PFSK-1 (cell line): ENCODE results near the gene KRT12.

ENCODE experiments used
- FOXP2 ChIP-seq: optimal IDR thresholded peaks from 2 replicates; pipeline ENCODE3; 2011; ENCODE audit warnings: borderline replicate concordance, control low read depth, inconsistent platforms; ENCODE audit not compliant: insufficient read depth; ENCODE audit errors: extremely low read length, extremely low read depth
- POLR2AphosphoS5 ChIP-seq: IDR thresholded peaks from 2 replicates; pipeline ENCODE4 v1.6.1; 2012; ENCODE audit warnings: low read depth, mild to moderate bottlenecking, control low read depth, low read length, moderate library complexity
- SIN3A ChIP-seq: IDR thresholded peaks from 2 replicates; pipeline ENCODE4 v1.6.1; 2012; ENCODE audit warnings: mild to moderate bottlenecking, low read length, moderate library complexity, borderline replicate concordance; ENCODE audit not compliant: insufficient read depth
- TAF1 ChIP-seq: IDR thresholded peaks from 2 replicates; pipeline ENCODE4 v1.6.1; 2012; ENCODE audit warnings: low read length, control low read depth, borderline replicate concordance; ENCODE audit not compliant: insufficient read depth
- TF ChIP-seq, protein P1 (sequence below), 2 experiments: IDR thresholded peaks; 2 replicates each; pipeline versions ENCODE4 v1.6.1 to v1.8.0; 2011 to 2012; ENCODE audit warnings: low read depth in 2 of 2, low read length in 2 of 2, control low read depth in 1 of 2, inconsistent platforms in 1 of 2, mild to moderate bottlenecking in 1 of 2, moderate library complexity in 1 of 2; ENCODE audit not compliant: insufficient read depth in 1 of 2

KRT12 gene

DNA sequence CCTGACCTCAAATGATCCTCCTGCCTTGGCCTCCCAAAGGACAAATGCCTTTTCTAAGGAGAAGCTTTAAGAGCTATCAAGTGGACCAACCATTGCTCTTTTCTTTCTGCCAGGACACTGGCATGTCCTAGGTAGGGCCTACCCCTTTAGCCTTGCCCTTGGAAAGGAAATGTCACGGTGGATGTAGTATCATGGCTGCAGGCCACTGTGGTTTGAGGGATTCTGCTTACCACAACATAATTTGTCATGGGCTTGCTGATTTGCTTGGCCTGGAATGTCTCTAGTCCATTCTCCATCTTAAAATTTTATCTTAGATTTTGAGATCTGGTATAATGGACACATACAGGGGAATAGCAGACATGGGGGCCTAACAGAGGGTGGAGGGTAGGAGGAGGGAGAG is 12.0 kb upstream of the KRT12 start:
- TF ChIP-seq FOXP2 (no peak), POLR2AphosphoS5 (no peak), TAF1 (no peak), SIN3A (no peak)
- TF ChIP-seq, protein P1, sequence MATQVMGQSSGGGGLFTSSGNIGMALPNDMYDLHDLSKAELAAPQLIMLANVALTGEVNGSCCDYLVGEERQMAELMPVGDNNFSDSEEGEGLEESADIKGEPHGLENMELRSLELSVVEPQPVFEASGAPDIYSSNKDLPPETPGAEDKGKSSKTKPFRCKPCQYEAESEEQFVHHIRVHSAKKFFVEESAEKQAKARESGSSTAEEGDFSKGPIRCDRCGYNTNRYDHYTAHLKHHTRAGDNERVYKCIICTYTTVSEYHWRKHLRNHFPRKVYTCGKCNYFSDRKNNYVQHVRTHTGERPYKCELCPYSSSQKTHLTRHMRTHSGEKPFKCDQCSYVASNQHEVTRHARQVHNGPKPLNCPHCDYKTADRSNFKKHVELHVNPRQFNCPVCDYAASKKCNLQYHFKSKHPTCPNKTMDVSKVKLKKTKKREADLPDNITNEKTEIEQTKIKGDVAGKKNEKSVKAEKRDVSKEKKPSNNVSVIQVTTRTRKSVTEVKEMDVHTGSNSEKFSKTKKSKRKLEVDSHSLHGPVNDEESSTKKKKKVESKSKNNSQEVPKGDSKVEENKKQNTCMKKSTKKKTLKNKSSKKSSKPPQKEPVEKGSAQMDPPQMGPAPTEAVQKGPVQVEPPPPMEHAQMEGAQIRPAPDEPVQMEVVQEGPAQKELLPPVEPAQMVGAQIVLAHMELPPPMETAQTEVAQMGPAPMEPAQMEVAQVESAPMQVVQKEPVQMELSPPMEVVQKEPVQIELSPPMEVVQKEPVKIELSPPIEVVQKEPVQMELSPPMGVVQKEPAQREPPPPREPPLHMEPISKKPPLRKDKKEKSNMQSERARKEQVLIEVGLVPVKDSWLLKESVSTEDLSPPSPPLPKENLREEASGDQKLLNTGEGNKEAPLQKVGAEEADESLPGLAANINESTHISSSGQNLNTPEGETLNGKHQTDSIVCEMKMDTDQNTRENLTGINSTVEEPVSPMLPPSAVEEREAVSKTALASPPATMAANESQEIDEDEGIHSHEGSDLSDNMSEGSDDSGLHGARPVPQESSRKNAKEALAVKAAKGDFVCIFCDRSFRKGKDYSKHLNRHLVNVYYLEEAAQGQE (IDR thresholded peaks at IDR 0.05; ENCODE audit: insufficient read depth in 1 of 2, low read depth in 2 of 2, low read length in 2 of 2) = no peak

DNA sequence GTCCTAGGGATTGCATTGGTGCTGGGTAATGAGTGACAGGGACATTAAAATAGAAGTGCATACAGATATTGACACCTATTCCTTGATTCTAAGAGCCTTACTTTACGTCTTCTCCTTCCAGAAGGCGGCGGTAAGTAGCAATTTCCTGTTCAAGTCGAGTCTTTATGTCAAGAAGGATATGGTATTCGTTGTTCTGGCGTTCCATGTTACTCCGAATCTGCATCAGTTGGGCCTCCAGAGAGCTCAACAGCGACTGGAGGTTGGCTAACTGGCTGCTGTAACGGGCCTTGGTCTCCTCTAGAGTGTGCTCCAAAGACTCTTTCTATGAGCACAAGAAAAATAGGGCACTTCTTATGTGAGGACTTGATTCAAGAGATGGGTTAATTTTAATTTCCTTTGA is 11.0 kb upstream of the KRT12 start:
- TF ChIP-seq TAF1 (no peak), SIN3A (no peak), POLR2AphosphoS5 (no peak), FOXP2 (no peak)
- TF ChIP-seq, protein P1 (IDR thresholded peaks at IDR 0.05; ENCODE audit: insufficient read depth in 1 of 2, low read depth in 2 of 2, low read length in 2 of 2) = no peak

- TF ChIP-seq SIN3A (no peak), POLR2AphosphoS5 (no peak), TAF1 (no peak), FOXP2 (no peak)
- TF ChIP-seq, protein P1 (IDR thresholded peaks at IDR 0.05; ENCODE audit: insufficient read depth in 1 of 2, low read depth in 2 of 2, low read length in 2 of 2) = no peak
These were observed 6.8 kb upstream of the KRT12 start for GRCh38 chr17:40873801-40874200.

- TF ChIP-seq, protein P1 (IDR thresholded peaks at IDR 0.05; ENCODE audit: insufficient read depth in 1 of 2, low read depth in 2 of 2, low read length in 2 of 2) = no peak
- TF ChIP-seq POLR2AphosphoS5 (no peak), FOXP2 (no peak), TAF1 (no peak), SIN3A (no peak)
These were observed 6.2 kb upstream of the KRT12 start for GRCh38 chr17:40873255-40873654.

- TF ChIP-seq POLR2AphosphoS5 (no peak), TAF1 (no peak), FOXP2 (no peak), SIN3A (no peak)
- TF ChIP-seq, protein P1 (IDR thresholded peaks at IDR 0.05; ENCODE audit: insufficient read depth in 1 of 2, low read depth in 2 of 2, low read length in 2 of 2) = no peak
These were observed 5.4 kb upstream of the KRT12 start for GRCh38 chr17:40872416-40872815.
